ENCODE data around the gene ZNF782. TPM values are rescaled to one million over a fixed set of nuclear protein-coding genes. Genes with fewer than 3 reads are reported as not detected.

The ZNF782 gene
- total and polyA plus RNA-seq, 2 of the 8 experiments (the other 6 are each of a cell fraction or from before 2014, with no cell fraction given), result 1.4 to 7.4 TPM

- peaks cover 2% of the 10 kb centered on the region; the same call in 1 of the 2 replicates for H3K23me2 ChIP-seq (ENCODE audit: low read depth, low read length)
- H3K4me1 ChIP-seq (replicated peaks in 1 of 4; ENCODE audit: control insufficient read depth in 3 of 4, insufficient read depth in 4 of 4, low read length in 3 of 4), result peaks cover 0 to 3% (median 1%) of the 10 kb centered on the region in 4 experiments; a peak in 2 of 7 replicates
- no peaks in the 10 kb centered on the region for H3K27me3 ChIP-seq (replicated peaks in 1 of 4; ENCODE audit: control insufficient read depth in 3 of 4, extremely low read depth in 1 of 4, insufficient read depth in 3 of 4, low read length in 3 of 4)
- H2BK5ac ChIP-seq (ENCODE audit: low read depth, low read length), result peak overlapping the region; percentile 60; the same call in 1 of the 2 replicates
- 21% methylated on average over 11 of the region's 23 CpGs; no CpG with 5 or more reads in 1 of the 2 experiments for WGBS, 2 experiments (ENCODE audit: extremely low coverage in 1 of 2, insufficient coverage in 1 of 2, insufficient read length in 1 of 2, insufficient replicate concordance in 2 of 2, low coverage in 1 of 2, low lambda C conversion rate in 2 of 2, missing lambda C conversion rate in 1 of 2)
- no peaks in the 10 kb centered on the region for H3K9me3 ChIP-seq (ENCODE audit: insufficient read depth in 2 of 2, low read depth in 1 of 2, low read length in 1 of 2)
- H3K4me3 ChIP-seq (ENCODE audit: extremely low read depth in 1 of 4, insufficient read depth in 2 of 4, low read depth in 3 of 4, low read length in 4 of 4), result peak overlapping the region; percentile 72 to 77 (median 74)
- no peak overlapping the region for H4K91ac ChIP-seq (replicated peaks; ENCODE audit: insufficient read length, low read length)
- ChIA-PET CTCF (ENCODE audit: partially characterized antibody) (interaction anchor here (0.7 to 1.2 kb wide), 3 partner anchors 17 to 111 kb away, joined by 3 read pairs; no protein-coding TSS in a partner anchor), POLR2A (ENCODE audit: partially characterized antibody) (interaction anchor here (1.1 kb wide), 2 partner anchors 41 to 76 kb away, joined by 3 read pairs; no protein-coding TSS in a partner anchor)
- H3K4ac ChIP-seq (replicated peaks; ENCODE audit: insufficient read length, low read depth, low read length), result no peak overlapping the region
- H2AK5ac ChIP-seq (ENCODE audit: low read depth, low read length), result no peak overlapping the region
- no peak overlapping the region for H2BK120ac ChIP-seq (replicated peaks; ENCODE audit: low read depth, low read length)
- no peak for FAIRE-seq
- H3K36me3 ChIP-seq (ENCODE audit: control insufficient read depth in 2 of 4, insufficient read depth in 4 of 4, low read length in 3 of 4), result peaks cover 2 to 35% (median 21%) of the 10 kb centered on the region in 4 experiments; a peak in 6 of 8 replicates
- H4K8ac ChIP-seq (ENCODE audit: extremely low read depth, insufficient read depth, low read length), result no peak overlapping the region; the same call in 1 of the 2 replicates
- peak overlapping the region; percentile 74; the same call in 1 of the 2 replicates for H2AFZ ChIP-seq (ENCODE audit: low read length)
- no peak overlapping the region for H4K5ac ChIP-seq (ENCODE audit: insufficient read length, low read depth, low read length)
- no peaks in the 10 kb centered on the region for H4K20me1 ChIP-seq (replicated peaks in 1 of 2; ENCODE audit: control insufficient read depth in 1 of 2, insufficient read depth in 2 of 2, low read length in 2 of 2)
- H3K4me2 ChIP-seq (ENCODE audit: insufficient read depth in 1 of 2, low read depth in 2 of 2, low read length in 2 of 2), result peak overlapping the region; percentile 72 to 94
- no peak overlapping the region for H3K56ac ChIP-seq (replicated peaks; ENCODE audit: insufficient read length, low read depth, low read length)
- no peak overlapping the region for H2BK20ac ChIP-seq (ENCODE audit: low read length)
- H3K23ac ChIP-seq (ENCODE audit: insufficient read length), result no peak overlapping the region
- no peak overlapping the region for H2BK15ac ChIP-seq (ENCODE audit: low read length)
- H3K27ac ChIP-seq (ENCODE audit: low read depth, low read length), result no peak overlapping the region
- H3K9ac ChIP-seq (replicated peaks in 1 of 4; ENCODE audit: extremely low read depth in 1 of 4, low read depth in 3 of 4, low read length in 3 of 4), result peak overlapping the region; percentile 36 to 65 (median 51); a peak in 6 of 7 replicates
- H3K79me1 ChIP-seq (ENCODE audit: low read depth, low read length), result no peaks in the 10 kb centered on the region; the same call in 1 of the 2 replicates
- H2BK12ac ChIP-seq (ENCODE audit: low read depth, low read length), result no peak overlapping the region
- no peak overlapping the region for H3K14ac ChIP-seq (ENCODE audit: insufficient read length)
- TF ChIP-seq JUN (IDR thresholded peaks at IDR 0.05; ENCODE audit: low read depth, low read length) (no peak), EGR1 (IDR thresholded peaks at IDR 0.05; ENCODE audit: borderline replicate concordance, low read depth, low read length) (peak; percentile 42; the same call in 1 of the 2 replicates), RNF2 (IDR thresholded peaks at IDR 0.05; ENCODE audit: borderline replicate concordance, low read depth, low read length, missing control alignments, poor library complexity, severe bottlenecking) (no peak), TAF1 (IDR thresholded peaks at IDR 0.05; ENCODE audit: low read depth, low read length) (no peak)
- H3K79me2 ChIP-seq (ENCODE audit: control insufficient read depth in 1 of 2, insufficient read depth in 2 of 2, low read length in 2 of 2), result peaks cover 0 to 11% of the 10 kb centered on the region in 2 experiments; a peak in 3 of 4 replicates
- no peak for DNase-seq (ENCODE audit: low read depth in 1 of 2, low spot score in 2 of 2)
- no peak overlapping the region; the same call in 1 of the 2 replicates for H3K18ac ChIP-seq (ENCODE audit: extremely low read depth, low read length)
These were observed 76.9 kb downstream of the ZNF782 start for GRCh38 chr9:96777426-96777864.
